Prostate gland (tissue), 2 donors: Measurements from ENCODE around the gene DES. TPM values are rescaled to one million over a fixed set of nuclear protein-coding genes. Genes with fewer than 3 reads are reported as not detected.

Source experiments
- DNase-seq: peaks from one replicate; pipeline ENCODE4 v3.0.0-alpha.2; 2019; ENCODE audit warnings: low spot score
- H3K27ac ChIP-seq, 2 donors: fragments of 200-600 bp; sonication (generic); 2 replicates each; pipeline ENCODE4 v1.5.1; 2017 to 2019
- H3K27me3 ChIP-seq: fragments of 200-600 bp; sonication (generic); replicated peaks from 2 replicates; pipeline ENCODE4 v1.5.1; 2019; ENCODE audit not compliant: insufficient read depth
- H3K36me3 ChIP-seq, 2 donors: fragments of 200-600 bp; sonication (generic); 1 replicate in 1 of 2; 2 replicates in 1 of 2; pipeline versions ENCODE4 v1.5.1 to v1.8.1; 2017 to 2019
- H3K4me1 ChIP-seq: fragments of 200-600 bp; sonication (generic); replicated peaks from 2 replicates; pipeline ENCODE4 v1.5.1; 2019
- H3K4me3 ChIP-seq, 2 donors: fragments of 200-600 bp; sonication (generic); 2 replicates each; pipeline ENCODE4 v1.5.1; 2017 to 2019
- H3K9me3 ChIP-seq: fragments of 200-600 bp; sonication (generic); 2 replicates; pipeline ENCODE4 v1.5.1; 2017
- POLR2A ChIP-seq: fragments of 450-650 bp; IDR thresholded peaks from one replicate; pipeline ENCODE4 v1.6.1; 2016; ENCODE audit warnings: antibody characterized with exemption, mild to moderate bottlenecking
- POLR2AphosphoS5 ChIP-seq: sonication (generic); formaldehyde crosslinking; IDR thresholded peaks from one replicate; pipeline ENCODE4 v1.6.1; 2017; ENCODE audit warnings: antibody characterized with exemption
- WGBS: methylation state at CpG from one replicate; pipeline ENCODE4 v1.1.5; 2018; 5-methylcytosine and 5-hydroxymethylcytosine counted together
- intact Hi-C: fragments of 100-400 bp; cut with DNase I; formaldehyde crosslinking; loops from one replicate; pipeline ENCODE4 v1.14.2; 2022
- total RNA-seq, 2 donors: library from RNA; depleted of rRNA; stranded (reverse); fragments of >200 nt; gene quantifications; one replicate each; pipeline ENCODE4 v1.1.0, GENCODE V29; 2016
- TF ChIP-seq, protein P1 (sequence below), 4 experiments: fragments of 200-600 bp in 2 of 4; fragments of 450-650 bp in 2 of 4; sonication (generic) in 2 of 4; IDR thresholded peaks; 1 replicate in 3 of 4; 2 replicates in 1 of 4; pipeline ENCODE4 v1.5.1; 2016 to 2019; ENCODE audit warnings: antibody characterized with exemption in 4 of 4, mild to moderate bottlenecking in 2 of 4, moderate library complexity in 2 of 4

Gene DES
- total RNA-seq, 2 donors from 2014 or later = 1,584 to 1,742 TPM

DNA sequence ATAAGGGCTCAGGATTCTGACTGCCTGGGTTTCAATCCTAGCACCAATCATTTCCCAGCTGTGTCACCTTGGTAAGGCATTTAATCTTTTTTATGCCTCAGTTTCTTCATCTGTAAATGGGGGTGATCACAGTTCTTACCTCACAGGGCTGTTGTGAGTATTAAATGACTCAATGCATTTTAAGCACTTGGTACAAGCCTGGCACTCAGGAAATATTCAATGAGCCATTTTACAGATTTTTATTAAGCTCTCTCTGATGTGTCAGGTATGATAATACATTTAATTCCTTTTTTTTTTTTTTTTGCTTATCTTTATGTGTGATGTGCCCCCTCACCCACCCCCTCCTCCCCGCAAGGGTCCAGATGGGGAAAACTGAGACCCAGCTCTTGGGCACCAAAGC is 28.5 kb downstream of the DES start:
- Histone ChIP-seq H3K4me3 (no peak overlapping the region), H3K27ac (peak overlapping the region in 1 of 2 donors; percentile 57), H3K27me3 (no peaks in the 10 kb centered on the region), H3K36me3 (no peaks in the 10 kb centered on the region), H3K9me3 (no peaks in the 10 kb centered on the region), H3K4me1 (no peaks in the 10 kb centered on the region)
- WGBS = 92% methylated on average over 1 of the region's 1 CpG
- intact Hi-C loops = no loop called here
- no peak for TF ChIP-seq POLR2AphosphoS5
- no peak for TF ChIP-seq POLR2A
- TF ChIP-seq, protein P1, sequence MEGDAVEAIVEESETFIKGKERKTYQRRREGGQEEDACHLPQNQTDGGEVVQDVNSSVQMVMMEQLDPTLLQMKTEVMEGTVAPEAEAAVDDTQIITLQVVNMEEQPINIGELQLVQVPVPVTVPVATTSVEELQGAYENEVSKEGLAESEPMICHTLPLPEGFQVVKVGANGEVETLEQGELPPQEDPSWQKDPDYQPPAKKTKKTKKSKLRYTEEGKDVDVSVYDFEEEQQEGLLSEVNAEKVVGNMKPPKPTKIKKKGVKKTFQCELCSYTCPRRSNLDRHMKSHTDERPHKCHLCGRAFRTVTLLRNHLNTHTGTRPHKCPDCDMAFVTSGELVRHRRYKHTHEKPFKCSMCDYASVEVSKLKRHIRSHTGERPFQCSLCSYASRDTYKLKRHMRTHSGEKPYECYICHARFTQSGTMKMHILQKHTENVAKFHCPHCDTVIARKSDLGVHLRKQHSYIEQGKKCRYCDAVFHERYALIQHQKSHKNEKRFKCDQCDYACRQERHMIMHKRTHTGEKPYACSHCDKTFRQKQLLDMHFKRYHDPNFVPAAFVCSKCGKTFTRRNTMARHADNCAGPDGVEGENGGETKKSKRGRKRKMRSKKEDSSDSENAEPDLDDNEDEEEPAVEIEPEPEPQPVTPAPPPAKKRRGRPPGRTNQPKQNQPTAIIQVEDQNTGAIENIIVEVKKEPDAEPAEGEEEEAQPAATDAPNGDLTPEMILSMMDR (IDR thresholded peaks at IDR 0.05) = no peak
- DNase-seq = no peak

GRCh38 chr2:219447242-219448098 is 29.3 kb downstream of the DES start:
- no peak for DNase-seq
- Histone ChIP-seq H3K27me3 (no peaks in the 10 kb centered on the region), H3K9me3 (no peaks in the 10 kb centered on the region), H3K4me1 (no peaks in the 10 kb centered on the region), H3K27ac (no peak overlapping the region), H3K4me3 (no peak overlapping the region), H3K36me3 (no peaks in the 10 kb centered on the region)
- intact Hi-C loops = no loop called here
- TF ChIP-seq POLR2A (no peak), POLR2AphosphoS5 (no peak)
- TF ChIP-seq, protein P1 (IDR thresholded peaks at IDR 0.05) = no peak
- WGBS = 81% methylated on average over 23 of the region's 23 CpGs

DNA sequence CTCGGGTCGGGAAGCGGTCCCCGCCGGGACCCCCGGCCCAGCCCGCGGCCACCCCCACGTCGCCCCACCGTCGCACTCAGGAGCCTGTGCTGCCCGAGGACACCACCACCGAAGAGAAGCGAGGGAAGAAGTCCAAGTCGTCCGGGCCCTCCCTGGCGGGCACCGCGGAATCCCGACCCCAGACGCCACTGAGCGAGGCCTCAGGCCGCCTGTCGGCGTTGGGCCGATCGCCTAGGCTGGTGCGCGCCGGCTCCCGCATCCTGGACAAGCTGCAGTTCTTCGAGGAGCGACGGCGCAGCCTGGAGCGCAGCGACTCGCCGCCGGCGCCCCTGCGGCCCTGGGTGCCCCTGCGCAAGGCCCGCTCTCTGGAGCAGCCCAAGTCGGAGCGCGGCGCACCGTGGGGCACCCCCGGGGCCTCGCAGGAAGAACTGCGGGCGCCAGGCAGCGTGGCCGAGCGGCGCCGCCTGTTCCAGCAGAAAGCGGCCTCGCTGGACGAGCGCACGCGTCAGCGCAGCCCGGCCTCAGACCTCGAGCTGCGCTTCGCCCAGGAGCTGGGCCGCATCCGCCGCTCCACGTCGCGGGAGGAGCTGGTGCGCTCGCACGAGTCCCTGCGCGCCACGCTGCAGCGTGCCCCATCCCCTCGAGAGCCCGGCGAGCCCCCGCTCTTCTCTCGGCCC is 30.1 kb downstream of the DES start:
- 81% methylated on average over 79 of the region's 88 CpGs for WGBS
- DNase-seq = no peak
- H3K27me3 ChIP-seq = no peaks in the 10 kb centered on the region

DNA sequence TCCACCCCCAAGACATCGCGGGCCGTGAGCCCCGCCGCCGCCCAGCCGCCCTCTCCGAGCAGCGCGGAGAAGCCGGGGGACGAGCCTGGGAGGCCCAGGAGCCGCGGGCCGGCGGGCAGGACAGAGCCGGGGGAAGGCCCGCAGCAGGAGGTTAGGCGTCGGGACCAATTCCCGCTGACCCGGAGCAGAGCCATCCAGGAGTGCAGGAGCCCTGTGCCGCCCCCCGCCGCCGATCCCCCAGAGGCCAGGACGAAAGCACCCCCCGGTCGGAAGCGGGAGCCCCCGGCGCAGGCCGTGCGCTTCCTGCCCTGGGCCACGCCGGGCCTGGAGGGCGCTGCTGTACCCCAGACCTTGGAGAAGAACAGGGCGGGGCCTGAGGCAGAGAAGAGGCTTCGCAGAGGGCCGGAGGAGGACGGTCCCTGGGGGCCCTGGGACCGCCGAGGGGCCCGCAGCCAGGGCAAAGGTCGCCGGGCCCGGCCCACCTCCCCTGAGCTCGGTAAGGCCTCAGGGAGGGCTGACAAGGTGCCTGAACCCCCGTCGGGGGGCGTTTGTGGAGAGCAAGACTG is 30.7 kb downstream of the DES start:
- intact Hi-C loops = no loop called here
- TF ChIP-seq POLR2A (no peak), POLR2AphosphoS5 (no peak)
- TF ChIP-seq, protein P1 (IDR thresholded peaks at IDR 0.05) = no peak
- Histone ChIP-seq H3K36me3 (no peaks in the 10 kb centered on the region), H3K9me3 (no peaks in the 10 kb centered on the region), H3K4me3 (no peak overlapping the region), H3K27ac (peak overlapping the region; percentile 9 to 30), H3K4me1 (peaks cover 5% of the 10 kb centered on the region), H3K27me3 (no peaks in the 10 kb centered on the region)
- no peak for DNase-seq
- WGBS = 84% methylated on average over 32 of the region's 51 CpGs

More for the DNA sequence above, 30.1 kb downstream of the DES start:
- H3K9me3 ChIP-seq = no peaks in the 10 kb centered on the region
- H3K4me1 ChIP-seq = peaks cover 2% of the 10 kb centered on the region
- H3K4me3 ChIP-seq = no peak overlapping the region
- H3K36me3 ChIP-seq = no peaks in the 10 kb centered on the region
- intact Hi-C loops = no loop called here
- TF ChIP-seq, protein P1 (IDR thresholded peaks at IDR 0.05) = no peak
- no peak for TF ChIP-seq POLR2A
- no peak for TF ChIP-seq POLR2AphosphoS5
- H3K27ac ChIP-seq = peak overlapping the region in 1 of 2 donors; percentile 9
